22Rv1 (cell line): ENCODE results near the gene GTF2H2C.

Experiments used
- ZFX ChIP-seq: fragments of 450-650 bp; IDR thresholded peaks from 2 replicates; pipeline ENCODE4 v1.6.1; 2017; ENCODE audit warnings: antibody characterized with exemption, borderline replicate concordance
- TF ChIP-seq, protein P1 (sequence below): fragments of 450-650 bp; IDR thresholded peaks from 2 replicates; pipeline ENCODE4 v1.5.1; 2017; ENCODE audit warnings: mild to moderate bottlenecking

DNA sequence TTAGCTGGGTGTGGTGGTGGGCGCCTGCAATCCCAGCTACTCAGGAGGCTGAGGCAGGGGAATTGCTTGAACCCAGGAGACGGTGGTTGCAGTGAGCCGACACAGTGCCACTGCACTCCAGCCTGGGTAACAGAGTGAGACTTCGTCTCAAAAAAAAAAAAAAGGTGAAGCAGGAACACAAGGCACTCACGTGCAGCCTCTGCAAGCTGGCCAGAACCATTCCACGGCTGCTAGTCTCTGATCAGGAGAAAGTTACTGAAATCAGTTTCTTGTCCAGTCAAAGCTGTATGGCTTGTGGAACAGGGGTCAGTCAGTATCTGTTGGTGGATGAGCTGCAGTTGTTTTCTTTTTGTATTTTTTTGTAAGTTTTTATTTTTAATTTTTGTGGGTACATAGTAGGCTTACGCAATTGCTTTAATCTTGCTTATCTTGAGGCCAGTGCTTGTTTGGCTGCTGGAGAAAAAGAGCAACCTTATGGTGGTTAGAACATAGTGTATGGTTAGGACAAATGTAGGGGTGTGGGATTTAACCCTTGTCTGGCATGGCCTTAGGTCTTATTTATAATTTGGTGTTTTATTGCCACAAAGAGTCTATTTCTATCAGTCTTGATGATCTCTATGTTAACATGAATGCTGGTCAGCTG, 32.7 kb upstream of the GTF2H2C start:
- TF ChIP-seq, protein P1, sequence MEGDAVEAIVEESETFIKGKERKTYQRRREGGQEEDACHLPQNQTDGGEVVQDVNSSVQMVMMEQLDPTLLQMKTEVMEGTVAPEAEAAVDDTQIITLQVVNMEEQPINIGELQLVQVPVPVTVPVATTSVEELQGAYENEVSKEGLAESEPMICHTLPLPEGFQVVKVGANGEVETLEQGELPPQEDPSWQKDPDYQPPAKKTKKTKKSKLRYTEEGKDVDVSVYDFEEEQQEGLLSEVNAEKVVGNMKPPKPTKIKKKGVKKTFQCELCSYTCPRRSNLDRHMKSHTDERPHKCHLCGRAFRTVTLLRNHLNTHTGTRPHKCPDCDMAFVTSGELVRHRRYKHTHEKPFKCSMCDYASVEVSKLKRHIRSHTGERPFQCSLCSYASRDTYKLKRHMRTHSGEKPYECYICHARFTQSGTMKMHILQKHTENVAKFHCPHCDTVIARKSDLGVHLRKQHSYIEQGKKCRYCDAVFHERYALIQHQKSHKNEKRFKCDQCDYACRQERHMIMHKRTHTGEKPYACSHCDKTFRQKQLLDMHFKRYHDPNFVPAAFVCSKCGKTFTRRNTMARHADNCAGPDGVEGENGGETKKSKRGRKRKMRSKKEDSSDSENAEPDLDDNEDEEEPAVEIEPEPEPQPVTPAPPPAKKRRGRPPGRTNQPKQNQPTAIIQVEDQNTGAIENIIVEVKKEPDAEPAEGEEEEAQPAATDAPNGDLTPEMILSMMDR: no peak
- TF ChIP-seq ZFX: no peak
